Measurements from ENCODE around the gene SLX9.

- TF ChIP-seq CTCF (IDR thresholded peaks at IDR 0.05 in 8 of 11, conservative IDR thresholded peaks at IDR 0.05 in 3 of 11) = no peak
- no peak for TF ChIP-seq POLR2A (IDR thresholded peaks at IDR 0.05)
- no peak for TF ChIP-seq POLR2AphosphoS5 (IDR thresholded peaks at IDR 0.05)
These were observed 72.9 kb downstream of the SLX9 start for GRCh38 chr21:45012662-45013259.
